GM21737 (cell line): ENCODE measurements around the gene ACTA1.
"Not testable (repeated sequence)": the region's sequence is repeated elsewhere in the genome, so short reads cannot be mapped to it uniquely, and the experiment has no call there.

Experiments used
- ATAC-seq: cut with Tn5 transposase; IDR thresholded peaks from one replicate; pipeline ENCODE4 v1.9.1; 2021; ENCODE audit warnings: mild to moderate bottlenecking, moderate library complexity; ENCODE audit not compliant: unreplicated experiment

Gene ACTA1

DNA sequence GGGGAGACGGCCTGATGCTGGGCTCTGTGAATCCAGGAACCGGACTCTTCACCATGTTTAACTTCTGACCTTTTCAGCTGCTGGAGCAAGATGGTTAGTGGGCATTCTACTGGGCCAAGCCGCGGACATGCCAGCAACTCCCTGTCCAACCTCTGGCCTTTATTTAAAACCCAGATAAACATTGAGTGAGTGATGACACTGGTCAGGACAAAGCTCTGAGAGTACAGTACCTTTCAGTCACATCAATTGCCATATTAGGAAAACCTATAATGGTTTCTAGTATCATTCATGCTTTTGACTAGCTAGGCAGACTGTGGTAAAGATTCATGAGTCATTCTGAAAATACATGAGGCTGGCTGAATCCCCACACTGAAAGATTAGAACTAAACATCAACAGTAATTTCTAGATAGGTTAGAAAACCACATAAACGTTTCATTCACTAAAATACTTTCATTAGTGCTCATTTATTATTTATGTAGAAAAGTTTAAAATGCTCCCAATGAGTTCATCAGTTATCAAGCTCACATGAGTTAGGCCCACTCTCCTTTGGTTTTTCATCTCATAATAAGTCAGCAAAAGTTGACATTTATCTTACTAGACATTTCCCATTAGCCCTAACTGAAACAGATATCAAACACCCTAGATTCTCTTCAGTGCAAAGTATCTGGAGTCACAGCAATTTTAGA lies 7.1 kb upstream of the ACTA1 start:
- peak; percentile 92 for ATAC-seq

DNA sequence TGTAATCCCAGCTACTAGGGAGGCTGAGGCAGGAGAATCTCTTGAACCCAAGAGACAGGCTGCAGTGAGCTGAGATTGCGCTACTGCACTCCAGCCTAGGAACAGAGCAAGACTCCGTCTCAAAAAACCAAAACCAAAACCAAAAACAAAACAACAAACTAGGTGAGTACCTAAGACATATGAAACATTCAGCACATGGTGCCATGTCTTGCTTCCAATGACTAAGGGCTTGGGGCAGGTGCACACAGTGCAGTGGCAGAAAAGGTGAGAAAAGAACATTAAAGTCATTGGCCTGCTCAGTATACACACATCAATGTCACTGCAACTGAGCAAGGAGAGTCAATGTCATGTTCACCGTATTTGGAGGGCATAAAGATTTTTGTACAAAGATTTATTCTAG lies 4.1 kb upstream of the ACTA1 start:
- no peak for ATAC-seq

- no peak for ATAC-seq
Measured at GRCh38 chr1:229437443-229437842, 3.5 kb upstream of the ACTA1 start.

- ATAC-seq = no peak
Measured at GRCh38 chr1:229436201-229436600, 2.3 kb upstream of the ACTA1 start.

- no peak for ATAC-seq
Measured at GRCh38 chr1:229434641-229435051, 752 bp upstream of the ACTA1 start.

DNA sequence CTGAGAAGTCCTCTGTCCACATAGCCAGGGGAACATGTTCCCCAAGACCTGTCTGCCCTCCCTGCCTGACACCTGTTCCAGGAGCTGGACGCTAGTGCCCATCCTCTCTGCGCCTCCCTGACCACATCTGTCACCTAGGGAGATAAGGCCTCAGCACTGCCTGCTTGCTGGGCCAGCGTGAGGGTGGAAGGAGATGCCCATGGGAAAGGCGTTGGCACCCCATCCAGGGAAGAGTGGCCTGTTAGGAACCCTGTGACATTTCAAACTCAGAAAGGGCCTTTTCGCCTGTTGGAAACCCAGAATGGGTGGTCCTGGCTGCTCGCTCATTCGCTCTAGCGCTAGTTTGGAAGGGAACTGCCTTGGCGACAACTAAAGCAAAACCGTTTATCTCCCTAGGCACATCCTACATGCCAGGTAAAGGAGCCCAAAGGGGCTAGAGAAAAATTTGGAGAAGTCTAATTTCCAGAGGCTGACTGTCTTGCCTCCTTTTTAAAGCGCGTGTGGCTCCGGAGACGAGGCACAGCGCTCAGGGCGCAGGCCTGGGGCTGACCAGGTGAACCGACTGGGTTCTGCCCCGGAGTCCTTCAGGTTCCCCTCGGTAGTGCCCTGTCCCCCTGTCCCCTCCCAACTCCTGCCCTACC lies 410 bp downstream of the ACTA1 start:
- ATAC-seq = no peak

- no peak for ATAC-seq
Measured at GRCh38 chr1:229432905-229433304, 989 bp downstream of the ACTA1 start.

- ATAC-seq = no peak
Measured at GRCh38 chr1:229432116-229432461, 1.8 kb downstream of the ACTA1 start.

DNA sequence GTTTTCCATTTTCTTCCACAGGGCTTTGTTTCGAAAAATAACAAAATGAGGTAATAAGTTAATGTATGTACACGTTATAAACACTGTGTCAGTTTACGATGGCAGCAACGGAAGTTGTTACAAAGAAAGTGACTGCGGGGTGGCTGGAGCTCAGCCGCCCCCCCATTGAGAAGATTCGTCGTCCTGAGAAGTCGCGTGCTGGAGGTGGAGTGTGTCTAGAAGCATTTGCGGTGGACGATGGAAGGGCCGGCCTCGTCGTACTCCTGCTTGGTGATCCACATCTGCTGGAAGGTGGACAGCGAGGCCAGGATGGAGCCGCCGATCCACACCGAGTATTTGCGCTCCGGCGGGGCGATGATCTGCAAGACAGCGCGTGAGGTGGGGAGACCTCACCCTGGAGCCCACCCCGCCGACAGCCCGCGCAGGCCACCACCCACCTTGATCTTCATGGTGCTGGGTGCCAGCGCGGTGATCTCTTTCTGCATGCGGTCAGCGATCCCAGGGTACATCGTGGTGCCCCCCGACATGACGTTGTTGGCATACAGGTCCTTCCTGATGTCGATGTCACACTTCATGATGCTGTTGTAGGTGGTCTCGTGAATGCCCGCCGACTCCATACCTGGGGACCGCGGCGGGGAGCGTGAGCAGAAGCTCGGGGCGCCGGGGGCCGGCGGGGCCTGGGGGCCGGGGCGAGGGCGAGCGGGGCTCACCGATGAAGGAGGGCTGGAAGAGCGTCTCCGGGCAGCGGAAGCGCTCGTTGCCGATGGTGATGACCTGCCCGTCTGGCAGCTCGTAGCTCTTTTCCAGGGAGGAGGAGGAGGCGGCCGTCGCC lies 2.4 kb downstream of the ACTA1 start:
- ATAC-seq = no peak

- no peak for ATAC-seq
Measured at GRCh38 chr1:229430761-229431283, 3.1 kb downstream of the ACTA1 start.

DNA sequence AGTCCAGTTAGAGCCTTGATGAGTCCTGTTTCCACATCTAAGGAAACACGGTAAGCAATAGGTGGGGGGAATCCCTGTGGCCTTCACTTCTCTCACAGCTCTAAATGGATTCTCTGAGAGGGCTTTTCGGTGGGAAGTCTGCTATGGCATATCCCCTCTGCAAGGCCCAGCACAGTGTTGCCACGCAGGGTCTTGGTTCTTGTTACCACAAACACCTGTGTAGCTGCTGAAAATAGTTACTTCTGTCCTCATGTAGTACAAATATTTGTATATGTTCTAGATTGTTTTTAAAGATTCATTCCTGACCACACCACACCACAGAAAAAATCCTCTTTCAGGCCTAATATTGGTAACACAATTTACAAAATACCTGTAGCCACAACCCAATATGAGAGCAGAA lies 5.6 kb downstream of the ACTA1 start:
- ATAC-seq = no peak

DNA sequence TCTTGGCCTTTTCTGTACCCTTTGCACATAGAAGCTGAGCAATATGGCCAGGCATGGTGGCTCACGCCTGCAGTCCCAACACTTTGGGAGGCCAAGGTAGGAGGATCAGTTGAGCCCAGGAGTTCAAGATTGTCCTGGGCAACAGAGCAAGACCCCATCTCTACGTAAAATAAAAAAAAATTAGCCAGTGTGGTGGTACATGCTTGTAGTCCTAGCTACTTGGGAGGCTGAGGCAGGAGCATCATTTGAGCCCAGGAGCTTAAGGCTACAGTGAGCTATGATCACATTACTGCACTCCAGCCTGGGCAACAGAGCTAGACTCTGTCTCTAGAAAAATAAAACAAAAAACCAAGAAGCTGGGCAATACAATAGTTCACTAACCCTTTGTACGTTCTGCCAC lies 6.3 kb downstream of the ACTA1 start:
- ATAC-seq = no peak

- ATAC-seq = no peak
Measured at GRCh38 chr1:229425564-229426159, 8.2 kb downstream of the ACTA1 start.

DNA sequence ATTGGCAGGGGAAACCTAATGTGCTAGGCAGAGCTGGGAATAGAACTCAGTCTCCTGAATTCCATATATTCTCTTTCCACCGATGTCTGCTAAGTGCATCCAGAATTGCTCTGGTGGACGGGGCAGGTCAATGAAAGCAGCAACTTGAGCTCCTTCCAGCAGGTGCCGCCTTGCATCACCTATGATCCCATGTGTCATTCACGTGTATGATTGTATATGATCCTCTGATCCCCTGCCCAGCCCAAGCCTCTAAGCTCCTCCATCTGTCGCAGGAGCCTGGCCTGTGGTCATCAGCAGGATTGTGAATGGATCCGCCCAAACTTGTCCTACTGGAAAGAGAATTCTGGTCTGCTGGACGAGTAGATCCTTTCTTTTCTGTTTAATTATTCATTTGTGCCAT lies 13.1 kb downstream of the ACTA1 start:
- no peak for ATAC-seq

- no peak for ATAC-seq
Measured at GRCh38 chr1:229420224-229420623, 13.7 kb downstream of the ACTA1 start.

DNA sequence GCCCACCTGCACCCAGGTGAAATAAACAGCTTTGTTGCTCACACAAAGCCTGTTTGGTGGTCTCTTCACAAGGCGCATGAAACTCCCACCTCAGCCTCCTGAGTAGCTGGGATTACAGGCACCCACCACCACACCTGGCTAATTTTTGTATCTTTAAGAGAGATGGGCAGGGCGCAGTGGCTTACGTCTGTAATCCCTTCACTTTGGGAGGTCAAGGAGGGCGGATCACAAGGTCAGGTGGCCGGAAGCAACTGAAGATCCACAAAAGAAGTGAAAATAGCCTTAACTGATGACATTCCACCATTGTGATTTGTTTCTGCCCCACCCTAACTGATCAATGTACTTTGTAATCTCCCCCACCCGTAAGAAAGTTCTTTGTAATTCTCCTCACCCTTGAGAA lies 15.3 kb downstream of the ACTA1 start:
- ATAC-seq = not testable (repeated sequence)

DNA sequence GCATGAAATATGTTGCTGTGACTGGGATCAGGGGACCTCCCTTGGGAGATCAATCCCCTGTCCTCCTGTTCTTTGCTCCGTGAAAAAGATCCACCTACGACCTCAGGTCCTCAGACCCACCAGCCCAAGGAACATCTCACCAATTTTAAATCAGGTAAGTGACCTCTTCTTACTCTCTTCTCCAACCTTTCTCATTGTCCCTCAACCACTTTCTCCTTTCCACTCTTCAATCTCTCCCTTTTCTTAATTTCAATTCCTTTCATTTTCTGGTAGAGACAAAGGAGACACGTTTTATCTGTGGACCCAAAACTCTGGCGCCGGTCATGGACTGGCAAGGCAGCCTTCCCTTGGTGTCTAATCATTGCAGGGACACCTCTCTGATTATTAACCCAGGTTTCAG lies 21.1 kb downstream of the ACTA1 start:
- ATAC-seq = not testable (repeated sequence)

DNA sequence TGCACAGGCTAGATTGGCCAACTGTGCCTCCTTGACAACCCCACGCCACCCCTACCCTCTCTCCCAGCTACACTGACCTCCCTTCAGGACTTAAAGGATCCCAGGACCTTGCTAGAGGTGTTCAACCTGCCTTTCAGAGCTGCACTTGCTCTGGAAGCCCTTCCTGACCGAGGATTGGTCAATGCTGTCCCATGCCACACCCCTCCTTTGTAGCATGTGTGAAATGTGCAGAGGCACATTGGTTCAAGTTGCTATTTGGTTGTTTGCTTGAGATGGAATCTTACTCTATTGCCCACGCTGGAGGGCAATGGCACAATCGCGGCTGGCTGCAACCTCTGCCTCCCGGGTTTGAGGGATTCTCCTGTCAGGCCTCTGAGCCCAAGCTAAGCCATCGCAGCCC lies 21.8 kb downstream of the ACTA1 start:
- ATAC-seq = no peak

DNA sequence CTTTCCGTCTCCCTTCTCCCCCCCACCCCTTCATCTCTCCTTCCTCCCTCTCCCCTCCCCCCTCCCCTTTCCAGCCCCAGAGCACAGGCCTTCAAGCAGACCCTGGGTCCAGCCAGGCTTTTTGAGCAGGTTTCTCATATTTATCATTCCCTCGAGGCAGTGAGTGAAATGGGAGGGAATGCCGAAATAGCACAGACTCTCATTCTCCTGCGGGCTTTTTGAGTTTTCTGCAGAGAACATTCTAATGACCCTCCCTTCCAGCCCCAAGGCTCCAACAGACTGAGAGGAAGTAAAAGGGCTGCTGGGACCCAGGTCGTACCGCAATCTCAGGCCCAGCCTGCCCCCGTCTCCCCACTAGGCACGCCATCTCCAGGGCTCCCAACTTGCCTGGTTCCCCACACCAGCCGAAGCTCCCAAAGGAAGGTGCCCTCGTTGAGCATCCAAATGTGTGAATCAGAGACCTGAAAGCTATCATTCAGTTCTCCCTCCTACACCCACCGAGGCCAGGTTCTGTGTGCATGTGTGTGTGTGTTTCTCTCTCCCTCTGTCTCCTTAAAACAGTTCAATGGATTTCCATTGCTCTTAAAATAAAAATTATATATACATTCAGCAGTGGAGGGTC lies 22.3 kb downstream of the ACTA1 start:
- no peak for ATAC-seq

DNA sequence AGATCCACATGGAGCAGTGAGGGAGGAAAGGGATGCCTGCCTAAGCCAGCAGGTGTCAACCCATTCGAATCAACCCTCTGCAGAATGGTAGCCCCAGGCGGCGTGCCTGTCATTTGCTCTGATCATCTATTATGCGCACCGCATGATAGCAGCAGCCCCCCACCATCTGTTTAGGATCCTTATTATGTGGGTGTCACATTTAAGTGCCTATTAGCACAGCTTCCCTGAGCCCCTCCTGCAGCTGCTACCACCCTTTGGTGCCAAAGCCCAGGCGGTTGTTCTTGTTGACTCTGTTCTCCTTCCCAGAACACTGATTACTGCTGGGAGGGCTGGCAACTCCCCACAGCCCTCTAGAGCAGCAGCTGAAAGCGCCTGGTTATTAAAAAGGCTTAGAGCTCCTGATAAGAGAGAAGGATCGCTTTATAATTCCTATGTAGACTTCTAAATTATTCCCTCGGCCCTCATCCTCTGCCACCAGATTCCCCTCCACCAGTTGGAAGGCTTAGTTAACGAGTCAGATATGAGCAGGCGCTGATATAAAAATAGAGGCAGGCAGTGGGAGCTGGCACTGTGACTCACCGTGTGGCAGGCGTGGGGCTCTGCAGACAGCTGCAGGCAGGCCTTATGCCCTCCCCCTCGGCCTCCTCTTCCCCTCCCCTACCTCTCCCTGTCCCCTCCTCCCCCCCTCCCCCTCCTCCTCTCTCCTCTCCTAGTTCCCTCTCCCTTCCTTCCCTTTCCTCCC lies 23.0 kb downstream of the ACTA1 start:
- no peak for ATAC-seq
